IMR-90 (cell line): ENCODE data around the gene TFPI. TPM values are rescaled to one million over a fixed set of nuclear protein-coding genes. Genes with fewer than 3 reads are reported as not detected.

ENCODE experiments used
- ATAC-seq: fragments of 200-7000 bp; cut with Tn5 transposase; 2 replicates; pipeline ENCODE4 v1.9.1; 2020; ENCODE audit warnings: low read depth, mild to moderate bottlenecking, moderate library complexity
- BruUV-seq: library from RNA; stranded (reverse); fragments of 400-500 nt; replicated peaks from 2 replicates; lab custom pipeline; 2021; lab: Mats Ljungman, UMichigan
- CTCF ChIA-PET: fragments of 300-600 bp; formaldehyde crosslinking; extraction: SDS; loops from one replicate; lab custom pipeline; 2021; ENCODE audit warnings: antibody characterized with exemption; lab: Yijun Ruan, JAX
- POLR2A ChIA-PET: fragments of 300-600 bp; sonication (Branson Sonifier 250); formaldehyde crosslinking; loops from one replicate; lab custom pipeline; 2022; ENCODE audit warnings: antibody characterized with exemption; ENCODE audit not compliant: unreplicated experiment; lab: Charles Lee
- DNase-seq: peaks from one replicate; pipeline ENCODE4 v3.0.0; 2013
- H2AFZ ChIP-seq: replicated peaks from 2 replicates; pipeline ENCODE3; 2013; ENCODE audit warnings: low read length, mild to moderate bottlenecking; ENCODE audit not compliant: poor library complexity
- H2AK5ac ChIP-seq: 2 replicates; pipeline ENCODE4 v1.6.1; 2013; ENCODE audit warnings: low read depth, low read length, inconsistent platforms
- H2AK9ac ChIP-seq: replicated peaks from 2 replicates; pipeline ENCODE3; 2013; ENCODE audit warnings: mild to moderate bottlenecking, low read depth, low read length, moderate library complexity; ENCODE audit not compliant: poor library complexity
- H2BK120ac ChIP-seq: 2 replicates; pipeline ENCODE4 v1.6.1; 2013; ENCODE audit warnings: low read depth, low read length, inconsistent platforms
- H2BK15ac ChIP-seq: 3 replicates; pipeline ENCODE4 v1.6.1; 2013; ENCODE audit warnings: low read depth, low read length, inconsistent platforms
- H2BK20ac ChIP-seq: 2 replicates; pipeline ENCODE4 v1.6.1; 2013; ENCODE audit warnings: low read depth, mild to moderate bottlenecking, inconsistent platforms, low read length, moderate library complexity
- H2BK5ac ChIP-seq: 2 replicates; pipeline ENCODE4 v1.6.1; 2013; ENCODE audit warnings: mild to moderate bottlenecking, low read depth, low read length, inconsistent platforms; ENCODE audit not compliant: poor library complexity, severe bottlenecking
- H3K14ac ChIP-seq: replicated peaks from 2 replicates; pipeline ENCODE4 v1.6.1; 2013; ENCODE audit warnings: low read depth, low read length, inconsistent platforms
- H3K18ac ChIP-seq: 2 replicates; pipeline ENCODE4 v1.6.1; 2013; ENCODE audit warnings: low read depth, low read length, control low read depth
- H3K23ac ChIP-seq: 2 replicates; pipeline ENCODE4 v1.6.1; 2013; ENCODE audit warnings: low read depth, low read length, inconsistent platforms
- H3K27ac ChIP-seq: 2 replicates; pipeline ENCODE4 v1.5.1; 2013; ENCODE audit warnings: mild to moderate bottlenecking, control low read depth, low read length; ENCODE audit not compliant: insufficient read depth
- H3K27me3 ChIP-seq: 2 replicates; pipeline ENCODE4 v1.6.1; 2013; ENCODE audit warnings: low read length; ENCODE audit not compliant: control insufficient read depth, insufficient read depth
- H3K36me3 ChIP-seq: 2 replicates; pipeline ENCODE4 v1.6.1; 2013; ENCODE audit warnings: low read length, mixed read lengths; ENCODE audit not compliant: control insufficient read depth, insufficient read depth
- H3K4ac ChIP-seq: 2 replicates; pipeline ENCODE4 v1.6.1; 2013; ENCODE audit warnings: low read depth, low read length, inconsistent platforms
- H3K4me1 ChIP-seq: 2 replicates; pipeline ENCODE4 v1.6.1; 2013; ENCODE audit warnings: low read length, mixed read lengths; ENCODE audit not compliant: control insufficient read depth, insufficient read depth
- H3K4me2 ChIP-seq: 2 replicates; pipeline ENCODE4 v1.6.1; 2013; ENCODE audit warnings: low read depth, mild to moderate bottlenecking, control low read depth, low read length, moderate library complexity
- H3K4me3 ChIP-seq: 2 replicates; pipeline ENCODE4 v1.5.1; 2013; ENCODE audit warnings: low read depth, mild to moderate bottlenecking, control low read depth, low read length, moderate library complexity; ENCODE audit not compliant: insufficient read depth
- H3K56ac ChIP-seq: 2 replicates; pipeline ENCODE4 v1.6.1; 2013; ENCODE audit warnings: low read length, inconsistent platforms; ENCODE audit not compliant: insufficient read depth; ENCODE audit errors: extremely low read depth
- H3K79me1 ChIP-seq, 2 experiments: 2 replicates each; pipeline ENCODE4 v1.6.1; 2013; ENCODE audit warnings: low read length in 2 of 2, inconsistent platforms in 1 of 2, low read depth in 1 of 2
- H3K9ac ChIP-seq: 2 replicates; pipeline ENCODE4 v1.6.1; 2013; ENCODE audit warnings: low read depth, low read length, control low read depth
- H3K9me1 ChIP-seq: 2 replicates; pipeline ENCODE4 v1.6.1; 2013; ENCODE audit warnings: low read length, inconsistent platforms; ENCODE audit not compliant: insufficient read depth
- H3K9me3 ChIP-seq: 2 replicates; pipeline ENCODE4 v1.6.1; 2013; ENCODE audit warnings: low read length; ENCODE audit not compliant: control insufficient read depth, insufficient read depth
- H4K20me1 ChIP-seq: 2 replicates; pipeline ENCODE4 v1.6.1; 2013; ENCODE audit warnings: low read length, inconsistent platforms; ENCODE audit not compliant: insufficient read depth
- H4K5ac ChIP-seq: 2 replicates; pipeline ENCODE4 v1.6.1; 2013; ENCODE audit warnings: mild to moderate bottlenecking, low read depth, low read length, control low read depth
- H4K8ac ChIP-seq, 2 experiments: 2 replicates each; pipeline ENCODE4 v1.6.1; 2013; ENCODE audit warnings: low read depth in 2 of 2, low read length in 2 of 2, control low read depth in 1 of 2, inconsistent platforms in 1 of 2
- H4K91ac ChIP-seq: 2 replicates; pipeline ENCODE4 v1.6.1; 2013; ENCODE audit warnings: low read depth, low read length, inconsistent platforms; ENCODE audit not compliant: insufficient read depth
- BHLHE40 ChIP-seq: fragments of 150-350 bp; IDR thresholded peaks from 2 replicates; pipeline ENCODE4 v1.6.1; 2016; ENCODE audit warnings: mild to moderate bottlenecking, low read depth, low read length
- CEBPB ChIP-seq: IDR thresholded peaks from 2 replicates; pipeline ENCODE4 v1.6.1; 2012; ENCODE audit warnings: low read depth, low read length, improper control_type of control experiment
- CHD1 ChIP-seq: IDR thresholded peaks from 2 replicates; pipeline ENCODE4 v1.6.1; 2012; ENCODE audit warnings: low read depth, low read length, improper control_type of control experiment
- MAFK ChIP-seq: IDR thresholded peaks from 2 replicates; pipeline ENCODE4 v1.6.1; 2012; ENCODE audit warnings: low read depth, low read length, improper control_type of control experiment
- MAZ ChIP-seq: IDR thresholded peaks from 2 replicates; pipeline ENCODE4 v1.6.1; 2012; ENCODE audit warnings: low read depth, mild to moderate bottlenecking, low read length, improper control_type of control experiment, moderate library complexity, borderline replicate concordance
- MXI1 ChIP-seq: IDR thresholded peaks from 2 replicates; pipeline ENCODE4 v1.6.1; 2012; ENCODE audit warnings: low read depth, mild to moderate bottlenecking, low read length, moderate library complexity, borderline replicate concordance
- NFE2L2 ChIP-seq: fragments of 150-350 bp; IDR thresholded peaks from 2 replicates; pipeline ENCODE4 v1.6.1; 2016; ENCODE audit warnings: low read depth, mild to moderate bottlenecking, low read length
- POLR2A ChIP-seq: IDR thresholded peaks from 2 replicates; pipeline ENCODE4 v1.6.1; 2012; ENCODE audit warnings: mild to moderate bottlenecking, low read depth, low read length
- RAD21 ChIP-seq: IDR thresholded peaks from 2 replicates; pipeline ENCODE4 v1.6.1; 2012; ENCODE audit warnings: low read length, improper control_type of control experiment
- RCOR1 ChIP-seq: IDR thresholded peaks from 2 replicates; pipeline ENCODE4 v1.6.1; 2012; ENCODE audit warnings: mild to moderate bottlenecking, low read length, improper control_type of control experiment; ENCODE audit not compliant: insufficient replicate concordance
- RFX5 ChIP-seq: IDR thresholded peaks from 2 replicates; pipeline ENCODE4 v1.8.0; 2012; ENCODE audit warnings: low read depth, mild to moderate bottlenecking, low read length, moderate library complexity
- SMC3 ChIP-seq: fragments of 150-350 bp; IDR thresholded peaks from 2 replicates; pipeline ENCODE4 v1.6.1; 2016; ENCODE audit warnings: low read depth, mild to moderate bottlenecking, antibody characterized with exemption, low read length, moderate library complexity
- whole genome bisulfite sequencing, 2 experiments: methylation state at CpG; one replicate each; pipeline versions ENCODE4 v1.1.5 to v1.1.7; 2013; ENCODE audit warnings: missing lambda C conversion rate in 2 of 2; ENCODE audit not compliant: insufficient read length in 1 of 2; ENCODE audit errors: extremely low coverage in 2 of 2; 5-methylcytosine and 5-hydroxymethylcytosine counted together
- dilution Hi-C: fragments of 300-500 bp; cut with HindIII; formaldehyde crosslinking; loops from one replicate; pipeline ENCODE4 v1.14.3; 2018; ENCODE audit warnings: low sequenced_read_pairs; ENCODE audit not compliant: unreplicated experiment
- in situ Hi-C: fragments of 300-500 bp; cut with MboI; formaldehyde crosslinking; loops from 3 replicates; pipeline ENCODE4 v1.14.3; 2019; ENCODE audit warnings: low sequenced_read_pairs, inconsistent platforms, mixed read lengths
- intact Hi-C: fragments of 100-400 bp; cut with micrococcal nuclease; formaldehyde crosslinking; loops from 2 replicates; pipeline ENCODE4 v1.10.0; 2022
- polyA plus RNA-seq, 3 experiments: library from polyadenylated mRNA; depleted of rRNA; stranded (reverse); fragments of >200 nt; gene quantifications; 2 replicates each; pipeline ENCODE4 v1.2.3, GENCODE V29; 2012; ENCODE audit warnings: low replicate concordance in 1 of 3
- total RNA-seq: library from RNA; depleted of rRNA; stranded (reverse); fragments of >200 nt; gene quantifications from 2 replicates; pipeline ENCODE4 v1.2.3, GENCODE V29; 2012
- TF ChIP-seq, protein P1 (sequence below): fragments of 150-350 bp; IDR thresholded peaks from 2 replicates; pipeline ENCODE4 v1.6.1; 2016; ENCODE audit warnings: low read depth, mild to moderate bottlenecking, low read length, moderate library complexity, borderline replicate concordance
- TF ChIP-seq, protein P2 (sequence below): fragments of 150-350 bp; IDR thresholded peaks from 2 replicates; pipeline ENCODE4 v1.6.1; 2017; ENCODE audit warnings: mild to moderate bottlenecking, antibody characterized with exemption, low read length, low read depth
- TF ChIP-seq, protein P3 (sequence below): conservative IDR thresholded peaks from 2 replicates; pipeline ENCODE4 v1.5.1; 2012; ENCODE audit warnings: mild to moderate bottlenecking, low read depth, low read length, improper control_type of control experiment

Gene TFPI
- total and polyA plus RNA-seq, 2 of the 4 experiments (the other 2 are of a cell fraction): 33.9 to 83.0 TPM

DNA sequence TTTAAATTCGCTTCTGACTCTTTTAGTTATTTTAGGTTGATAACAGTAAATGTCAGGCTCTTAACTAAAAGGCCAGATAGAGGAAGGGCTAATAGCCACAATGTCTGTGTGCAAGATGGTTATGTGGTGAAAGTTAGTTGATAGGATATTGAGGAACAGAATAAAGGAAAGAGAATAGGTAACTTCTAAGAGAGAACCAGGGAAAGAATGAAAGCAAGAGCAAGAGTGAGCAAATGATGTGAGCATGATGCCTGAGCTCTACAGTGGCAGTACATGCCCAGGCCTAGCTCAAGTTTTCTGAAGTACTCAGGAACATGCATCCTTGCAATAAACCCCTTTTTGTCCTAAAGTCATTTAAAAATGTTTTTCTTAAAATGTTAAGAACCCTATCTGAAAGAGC, 12.5 kb upstream of the TFPI start:
- ATAC-seq (0 out of 2 replicates have a peak, but pooled peaks have one; percentile 17), DNase-seq (no peak)
- intact Hi-C loops: no loop called here
- dilution Hi-C loops: no loop called here
- Histone ChIP-seq H4K91ac (no peak overlapping the region), H3K4me2 (no peak overlapping the region), H3K9me3 (no peaks in the 10 kb centered on the region), H3K4ac (no peak overlapping the region), H2BK20ac (no peak overlapping the region), H3K23ac (no peak overlapping the region), H3K4me3 (no peak overlapping the region), H4K20me1 (no peaks in the 10 kb centered on the region), H3K36me3 (no peaks in the 10 kb centered on the region), H3K27me3 (no peaks in the 10 kb centered on the region), H3K9me1 (no peaks in the 10 kb centered on the region), H3K56ac (no peak overlapping the region), H3K27ac (peak overlapping the region; percentile 49; the same call in 1 of the 2 replicates), H2BK15ac (no peak overlapping the region), H3K14ac (no peak overlapping the region), H3K79me1 (no peaks in the 10 kb centered on the region), H4K8ac (peak overlapping the region in 1 of 2 experiments; percentile 24; a peak in 1 of 4 replicates), H3K9ac (no peak overlapping the region), H3K4me1 (no peaks in the 10 kb centered on the region; the same call in 1 of the 2 replicates), H2AK9ac (no peak overlapping the region), H2AK5ac (no peak overlapping the region), H4K5ac (no peak overlapping the region; the same call in 1 of the 2 replicates), H3K18ac (peak overlapping the region; percentile 62; the same call in 1 of the 2 replicates), H2AFZ (no peak overlapping the region), H2BK120ac (no peak overlapping the region; the same call in 1 of the 2 replicates), H2BK5ac (no peak overlapping the region)
- BruUV-seq: no TSS peak
- no CpG with 5 or more reads among the region's 1 CpG for whole genome bisulfite sequencing, 2 experiments
- ChIA-PET POLR2A (interaction anchor here (0.6 to 0.7 kb wide), 2 partner anchors 16 to 61 kb away, joined by 3 to 6 read pairs; no protein-coding TSS in a partner anchor), CTCF (interaction anchor here (0.6 to 1.3 kb wide), 5 partner anchors 12 to 1036 kb away, joined by 3 to 4 read pairs (median 3); partner anchors contain the start of gene TFPI)
- in situ Hi-C loops: no loop called here
- TF ChIP-seq BHLHE40 (no peak), RAD21 (no peak), MXI1 (no peak), NFE2L2 (no peak), MAFK (no peak), CHD1 (no peak), SMC3 (no peak), RCOR1 (no peak), CEBPB (no peak), RFX5 (no peak), MAZ (no peak), POLR2A (no peak)
- TF ChIP-seq, protein P1, sequence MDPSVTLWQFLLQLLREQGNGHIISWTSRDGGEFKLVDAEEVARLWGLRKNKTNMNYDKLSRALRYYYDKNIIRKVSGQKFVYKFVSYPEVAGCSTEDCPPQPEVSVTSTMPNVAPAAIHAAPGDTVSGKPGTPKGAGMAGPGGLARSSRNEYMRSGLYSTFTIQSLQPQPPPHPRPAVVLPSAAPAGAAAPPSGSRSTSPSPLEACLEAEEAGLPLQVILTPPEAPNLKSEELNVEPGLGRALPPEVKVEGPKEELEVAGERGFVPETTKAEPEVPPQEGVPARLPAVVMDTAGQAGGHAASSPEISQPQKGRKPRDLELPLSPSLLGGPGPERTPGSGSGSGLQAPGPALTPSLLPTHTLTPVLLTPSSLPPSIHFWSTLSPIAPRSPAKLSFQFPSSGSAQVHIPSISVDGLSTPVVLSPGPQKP: no peak
- TF ChIP-seq, protein P2, sequence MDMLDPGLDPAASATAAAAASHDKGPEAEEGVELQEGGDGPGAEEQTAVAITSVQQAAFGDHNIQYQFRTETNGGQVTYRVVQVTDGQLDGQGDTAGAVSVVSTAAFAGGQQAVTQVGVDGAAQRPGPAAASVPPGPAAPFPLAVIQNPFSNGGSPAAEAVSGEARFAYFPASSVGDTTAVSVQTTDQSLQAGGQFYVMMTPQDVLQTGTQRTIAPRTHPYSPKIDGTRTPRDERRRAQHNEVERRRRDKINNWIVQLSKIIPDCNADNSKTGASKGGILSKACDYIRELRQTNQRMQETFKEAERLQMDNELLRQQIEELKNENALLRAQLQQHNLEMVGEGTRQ: no peak
- TF ChIP-seq, protein P3, sequence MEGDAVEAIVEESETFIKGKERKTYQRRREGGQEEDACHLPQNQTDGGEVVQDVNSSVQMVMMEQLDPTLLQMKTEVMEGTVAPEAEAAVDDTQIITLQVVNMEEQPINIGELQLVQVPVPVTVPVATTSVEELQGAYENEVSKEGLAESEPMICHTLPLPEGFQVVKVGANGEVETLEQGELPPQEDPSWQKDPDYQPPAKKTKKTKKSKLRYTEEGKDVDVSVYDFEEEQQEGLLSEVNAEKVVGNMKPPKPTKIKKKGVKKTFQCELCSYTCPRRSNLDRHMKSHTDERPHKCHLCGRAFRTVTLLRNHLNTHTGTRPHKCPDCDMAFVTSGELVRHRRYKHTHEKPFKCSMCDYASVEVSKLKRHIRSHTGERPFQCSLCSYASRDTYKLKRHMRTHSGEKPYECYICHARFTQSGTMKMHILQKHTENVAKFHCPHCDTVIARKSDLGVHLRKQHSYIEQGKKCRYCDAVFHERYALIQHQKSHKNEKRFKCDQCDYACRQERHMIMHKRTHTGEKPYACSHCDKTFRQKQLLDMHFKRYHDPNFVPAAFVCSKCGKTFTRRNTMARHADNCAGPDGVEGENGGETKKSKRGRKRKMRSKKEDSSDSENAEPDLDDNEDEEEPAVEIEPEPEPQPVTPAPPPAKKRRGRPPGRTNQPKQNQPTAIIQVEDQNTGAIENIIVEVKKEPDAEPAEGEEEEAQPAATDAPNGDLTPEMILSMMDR: no peak
